ENCODE results near the gene SLC66A1.

Gene SLC66A1

GRCh38 chr1:19306941-19307340, 5.2 kb upstream of the SLC66A1 start:
- no peak for DNase-seq

GRCh38 chr1:19307794-19308508, 4.2 kb upstream of the SLC66A1 start:
- DNase-seq: no peak

- DNase-seq: peak; percentile 22
Measured at GRCh38 chr1:19308509-19308907, 3.6 kb upstream of the SLC66A1 start.

- DNase-seq: peak; percentile 0
Measured at GRCh38 chr1:19309123-19309813, 2.9 kb upstream of the SLC66A1 start.

- DNase-seq: peak; percentile 4
Measured at GRCh38 chr1:19310061-19310460, 2.1 kb upstream of the SLC66A1 start.

GRCh38 chr1:19310720-19311502, 1.2 kb upstream of the SLC66A1 start:
- DNase-seq: peak; percentile 34

- peak; percentile 65 for DNase-seq
Measured at GRCh38 chr1:19311503-19311930, 609 bp upstream of the SLC66A1 start.

GRCh38 chr1:19312782-19313635, 883 bp downstream of the SLC66A1 start:
- DNase-seq: no peak

- peak; percentile 43 for DNase-seq
Measured at GRCh38 chr1:19313636-19313959, 1.5 kb downstream of the SLC66A1 start.

- DNase-seq: peak; percentile 48
Measured at GRCh38 chr1:19313961-19314882, 2.1 kb downstream of the SLC66A1 start.

- peak; percentile 84 for DNase-seq
Measured at GRCh38 chr1:19315378-19316198, 3.5 kb downstream of the SLC66A1 start.

GRCh38 chr1:19317126-19317910, 5.2 kb downstream of the SLC66A1 start:
- no peak for DNase-seq

- DNase-seq: no peak
Measured at GRCh38 chr1:19319196-19319595, 7.1 kb downstream of the SLC66A1 start.

- no peak for DNase-seq
Measured at GRCh38 chr1:19321071-19321470, 8.9 kb downstream of the SLC66A1 start.

GRCh38 chr1:19322481-19322880, 10.4 kb downstream of the SLC66A1 start:
- no peak for DNase-seq

GRCh38 chr1:19323987-19324664, 12.0 kb downstream of the SLC66A1 start:
- no peak for DNase-seq

GRCh38 chr1:19324665-19324990, 12.5 kb downstream of the SLC66A1 start:
- DNase-seq: peak; percentile 45

GRCh38 chr1:19325368-19325957, 13.3 kb downstream of the SLC66A1 start:
- DNase-seq: peak; percentile 70

Data from islet precursor cell (in vitro differentiated cells).